HepG2 (cell line): ENCODE measurements around the gene GRIK3. TPM values are rescaled to one million over a fixed set of nuclear protein-coding genes. Genes with fewer than 3 reads are reported as not detected.

Experiments
- ATAC-seq: fragments of 200-7000 bp; cut with Tn5 transposase; 3 replicates; pipeline ENCODE4 v1.9.1; 2020; ENCODE audit warnings: mild to moderate bottlenecking, moderate library complexity
- BruUV-seq: library from RNA; stranded (reverse); fragments of 400-500 nt; replicated peaks from 2 replicates; lab custom pipeline; 2021; lab: Mats Ljungman, UMichigan
- CTCF ChIA-PET: fragments of 300-600 bp; formaldehyde crosslinking; extraction: SDS; loops from one replicate; lab custom pipeline; 2021; ENCODE audit warnings: low total read pairs, inconsistent platforms, low intra/inter-chr PET ratio; lab: Yijun Ruan, JAX
- POLR2A ChIA-PET: fragments of 350-600 bp; sonication (Branson Sonifier 250); formaldehyde crosslinking; loops from one replicate; lab custom pipeline; 2020; ENCODE audit warnings: antibody characterized with exemption, inconsistent platforms; lab: Yijun Ruan, JAX
- DNase-seq: peaks from one replicate; pipeline ENCODE4 v3.0.0-alpha.2; 2015; ENCODE audit warnings: low spot score
- FAIRE-seq: peaks from 3 replicates; lab custom pipeline; 2011; peaks lifted over from hg19 to GRCh38; lab: Jason Lieb, UNC
- H2AFZ ChIP-seq: one replicate; pipeline ENCODE4 v1.6.1; 2011; ENCODE audit warnings: low read length, inconsistent platforms
- H3K27ac ChIP-seq: fragments of 300-600 bp; 3 replicates; pipeline ENCODE4 v1.8.0; 2011; ENCODE audit warnings: mixed run types, mild to moderate bottlenecking, mixed read lengths, low read length, inconsistent platforms; ENCODE audit not compliant: insufficient read depth; ENCODE audit errors: extremely low read length
- H3K27me3 ChIP-seq, 2 experiments: fragments of 200-600 bp in 1 of 2; 2 replicates in 1 of 2; 3 replicates in 1 of 2; pipeline versions ENCODE4 v1.6.0 to v1.8.0; 2011; ENCODE audit warnings: low read length in 2 of 2, mild to moderate bottlenecking in 2 of 2, moderate library complexity in 2 of 2, inconsistent platforms in 1 of 2; ENCODE audit not compliant: insufficient read depth in 2 of 2, control insufficient read depth in 1 of 2
- H3K36me3 ChIP-seq, 2 experiments: fragments of 200-600 bp in 1 of 2; replicated peaks in 1 of 2; 2 replicates in 1 of 2; 3 replicates in 1 of 2; pipeline versions ENCODE4 v1.5.1 to v1.8.0; 2011; ENCODE audit warnings: low read length in 2 of 2, inconsistent platforms in 1 of 2; ENCODE audit not compliant: insufficient read depth in 2 of 2, control insufficient read depth in 1 of 2
- H3K4me1 ChIP-seq: 2 replicates; pipeline ENCODE4 v1.5.1; 2012; ENCODE audit warnings: low read length, inconsistent platforms; ENCODE audit not compliant: insufficient read depth
- H3K4me2 ChIP-seq: 2 replicates; pipeline ENCODE4 v1.6.0; 2011; ENCODE audit warnings: low read depth, low read length, inconsistent platforms
- H3K4me3 ChIP-seq, 3 experiments: fragments of 200-600 bp in 1 of 3; sonication (generic), shearing (Covaris generic) in 1 of 3; replicated peaks in 1 of 3; 2 replicates each; pipeline ENCODE4 v1.5.1; 2011 to 2016; ENCODE audit warnings: low read length in 3 of 3, inconsistent platforms in 2 of 3, low read depth in 2 of 3, mild to moderate bottlenecking in 2 of 3, control low read depth in 1 of 3, mixed read lengths in 1 of 3; ENCODE audit not compliant: insufficient read depth in 1 of 3
- H3K79me2 ChIP-seq: one replicate; pipeline ENCODE4 v1.6.1; 2011; ENCODE audit warnings: low read length, inconsistent platforms; ENCODE audit not compliant: insufficient read depth
- H3K9ac ChIP-seq: 2 replicates; pipeline ENCODE4 v1.6.0; 2011; ENCODE audit warnings: mild to moderate bottlenecking, low read depth, low read length, inconsistent platforms; ENCODE audit not compliant: insufficient read depth
- H3K9me3 ChIP-seq: 2 replicates; pipeline ENCODE4 v1.5.1; 2012; ENCODE audit warnings: mild to moderate bottlenecking, low read length
- H4K20me1 ChIP-seq: 2 replicates; pipeline ENCODE4 v1.6.0; 2011; ENCODE audit warnings: inconsistent platforms, mild to moderate bottlenecking, low read length, moderate library complexity; ENCODE audit not compliant: insufficient read depth
- ATF7-NPFF ChIP-seq: sonication (generic); formaldehyde crosslinking; IDR thresholded peaks from 2 replicates; pipeline ENCODE4 v1.8.1; 2023; ENCODE audit warnings: mild to moderate bottlenecking, low read depth, missing genetic modification reagents, moderate library complexity
- ATM ChIP-seq: fragments of 450-650 bp; IDR thresholded peaks from 2 replicates; pipeline ENCODE4 v1.7.1; 2017; ENCODE audit warnings: mild to moderate bottlenecking, borderline replicate concordance
- CBX1 ChIP-seq: IDR thresholded peaks from one replicate; pipeline ENCODE4 v1.6.1; 2016; ENCODE audit warnings: antibody characterized with exemption, low read depth
- HOXA9 ChIP-seq: sonication (generic); formaldehyde crosslinking; IDR thresholded peaks from 2 replicates; pipeline ENCODE4 v1.8.1; 2022; ENCODE audit warnings: missing genetic modification reagents, mild to moderate bottlenecking, moderate library complexity, borderline replicate concordance
- NFE2L1 ChIP-seq: sonication (generic); formaldehyde crosslinking; IDR thresholded peaks from 2 replicates; pipeline ENCODE4 v1.4.0; 2020; ENCODE audit warnings: missing genetic modification reagents, mild to moderate bottlenecking, borderline replicate concordance
- POGZ ChIP-seq: sonication (generic); formaldehyde crosslinking; IDR thresholded peaks from 2 replicates; pipeline ENCODE4 v1.4.0; 2020; ENCODE audit warnings: mild to moderate bottlenecking, missing genetic modification reagents
- RBM22 ChIP-seq: fragments of 200-400 bp; formaldehyde crosslinking; optimal IDR thresholded peaks from 2 replicates; pipeline ENCODE3; 2017; ENCODE audit warnings: mild to moderate bottlenecking, low read length, moderate library complexity
- RCOR2 ChIP-seq: IDR thresholded peaks from 2 replicates; pipeline ENCODE4 v1.6.1; 2016; ENCODE audit warnings: missing biosample characterization, missing genetic modification reagents
- SPEN ChIP-seq: sonication (generic); formaldehyde crosslinking; IDR thresholded peaks from 2 replicates; pipeline ENCODE4 v1.5.1; 2020; ENCODE audit warnings: low read depth, mild to moderate bottlenecking, missing genetic modification reagents
- ZMYM3 ChIP-seq: sonication (generic); formaldehyde crosslinking; IDR thresholded peaks from 2 replicates; pipeline ENCODE4 v1.5.1; 2020; ENCODE audit warnings: mild to moderate bottlenecking, missing genetic modification reagents
- ZNF589 ChIP-seq: sonication (generic); formaldehyde crosslinking; conservative IDR thresholded peaks from 2 replicates; pipeline ENCODE4 v1.8.0; 2022; ENCODE audit warnings: mild to moderate bottlenecking, moderate library complexity, missing genetic modification reagents
- ZNF629 ChIP-seq: sonication (generic); formaldehyde crosslinking; conservative IDR thresholded peaks from 2 replicates; pipeline ENCODE4 v1.5.0; 2020; ENCODE audit warnings: missing genetic modification reagents
- ZNF703 ChIP-seq: sonication (generic); formaldehyde crosslinking; IDR thresholded peaks from 2 replicates; pipeline ENCODE4 v1.5.1; 2020; ENCODE audit warnings: missing genetic modification reagents, mild to moderate bottlenecking, moderate library complexity, borderline replicate concordance
- WGBS: methylation state at CpG from one replicate; pipeline ENCODE4 v1.1.6; 2017; ENCODE audit warnings: low lambda C conversion rate; 5-methylcytosine and 5-hydroxymethylcytosine counted together
- in situ Hi-C: cut with HindIII; loops from 2 replicates; pipeline ENCODE4 v1.10.0; 2017; ENCODE audit warnings: low pct_unique_long_range_greater_than_20kb; ENCODE audit not compliant: extremely low pct_ligation_motif_present
- intact Hi-C: fragments of 100-400 bp; cut with micrococcal nuclease; formaldehyde crosslinking; loops from one replicate; pipeline ENCODE4 v1.10.0; 2022; ENCODE audit not compliant: unreplicated experiment
- polyA plus RNA-seq, 8 experiments: library from polyadenylated mRNA; depleted of rRNA in 3 of 8; stranded (reverse) in 7 of 8; unstranded in 1 of 8; fragments of >200 nt; fragmentation: Illumina TruSeq in 4 of 8; extraction: Trizol in 4 of 8; gene quantifications; 2 replicates each; pipeline versions ENCODE4 v1.2.1 to v1.2.3, GENCODE V29; 2011 to 2016; ENCODE audit warnings: low read depth in 4 of 8, missing spikeins in 1 of 8, mixed read lengths in 1 of 8; ENCODE audit not compliant: insufficient read depth in 1 of 8
- total RNA-seq, 5 experiments: library from RNA; depleted of rRNA; stranded (reverse); fragments of >200 nt; fragmentation: Illumina TruSeq; extraction: Trizol; gene quantifications; 2 replicates each; pipeline ENCODE4 v1.2.3, GENCODE V29; 2016; ENCODE audit warnings: low read depth in 1 of 5
- TF ChIP-seq, protein P1 (sequence below), 2 experiments: sonication (generic) in 1 of 2; formaldehyde crosslinking in 1 of 2; IDR thresholded peaks; 2 replicates each; pipeline versions ENCODE4 v1.4.0 to v1.6.1; 2018 to 2020; ENCODE audit warnings: missing genetic modification reagents in 2 of 2, borderline replicate concordance in 1 of 2, low read depth in 1 of 2, mild to moderate bottlenecking in 1 of 2, missing biosample characterization in 1 of 2
- TF ChIP-seq, protein P2 (sequence below): sonication (generic); formaldehyde crosslinking; IDR thresholded peaks from 2 replicates; pipeline ENCODE4 v1.5.0; 2020; ENCODE audit warnings: missing genetic modification reagents, mild to moderate bottlenecking, borderline replicate concordance
- TF ChIP-seq, protein P3 (sequence below): sonication (generic); formaldehyde crosslinking; IDR thresholded peaks from 2 replicates; pipeline ENCODE4 v1.8.0; 2022; ENCODE audit warnings: mild to moderate bottlenecking, missing genetic modification reagents, moderate library complexity

Gene GRIK3
- total and polyA plus RNA-seq, 2 of the 13 experiments (the other 11 are each of a cell fraction or from before 2014, with no cell fraction given), result not detected

DNA sequence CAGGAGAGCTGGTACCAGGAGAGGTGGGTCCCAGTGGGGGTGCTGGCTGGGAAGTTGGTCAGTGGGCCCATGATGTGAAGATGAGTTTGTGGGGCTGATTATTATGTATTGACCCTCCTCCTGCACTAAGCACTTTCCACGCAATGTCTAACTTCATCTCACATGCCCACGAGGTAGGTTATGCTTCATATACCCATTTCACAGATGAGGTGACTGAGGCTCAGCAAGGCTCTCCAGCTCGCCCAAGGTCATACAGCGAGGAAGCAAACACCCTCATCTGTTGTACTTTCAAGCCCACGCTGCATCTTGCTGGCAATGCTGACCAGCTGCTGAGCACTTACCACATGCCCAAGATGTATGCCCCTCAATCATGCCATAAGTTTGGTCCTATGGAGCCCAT is 175.8 kb downstream of the GRIK3 start:
- intact Hi-C loops, result no loop called here
- ChIA-PET POLR2A (no interaction called here), CTCF (no interaction called here)
- FAIRE-seq (no peak), ATAC-seq (no peak), DNase-seq (no peak)
- H3K36me3 ChIP-seq, result no peaks in the 10 kb centered on the region
- H3K79me2 ChIP-seq, result no peaks in the 10 kb centered on the region
- WGBS, result no CpG with 5 or more reads among the region's 5 CpGs
- no peak for TF ChIP-seq HOXA9 (CRISPR knock-in tag)
- peak; percentile 68 for TF ChIP-seq ZNF629
- no peak for TF ChIP-seq POGZ (CRISPR knock-in tag)
- no peak for TF ChIP-seq RBM22
- H3K4me2 ChIP-seq, result no peak overlapping the region
- BruUV-seq, result no TSS peak
- peaks cover 9% of the 10 kb centered on the region; the same call in 1 of the 2 replicates for H3K4me1 ChIP-seq
- no peak overlapping the region for H2AFZ ChIP-seq
- no peaks in the 10 kb centered on the region for H4K20me1 ChIP-seq
- no peak overlapping the region for H3K9ac ChIP-seq
- H3K27me3 ChIP-seq, result peaks cover 9 to 47% of the 10 kb centered on the region in 2 experiments
- no peak overlapping the region for H3K4me3 ChIP-seq
- no peaks in the 10 kb centered on the region for H3K9me3 ChIP-seq
- no peak overlapping the region for H3K27ac ChIP-seq
- in situ Hi-C loops, result no loop called here

DNA sequence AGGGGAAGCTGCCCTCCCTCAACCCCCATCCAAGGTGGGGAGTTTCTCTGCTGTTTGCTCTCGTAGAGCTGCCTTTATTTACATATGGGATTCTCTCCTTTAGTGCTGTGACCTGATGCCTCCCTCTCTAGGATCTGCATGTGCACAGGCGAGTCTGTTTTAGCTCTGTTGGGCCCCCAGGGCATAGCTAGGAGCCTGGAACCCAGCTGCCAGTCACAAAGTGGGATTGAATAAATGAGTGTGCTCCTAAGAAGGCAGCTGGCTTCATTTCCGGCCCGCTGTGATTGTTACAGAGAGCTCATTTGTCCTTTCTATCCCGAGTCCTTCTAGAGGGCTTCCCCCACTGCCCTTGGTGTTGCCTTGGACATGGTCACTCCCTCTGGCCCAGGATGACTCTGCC is 176.6 kb downstream of the GRIK3 start:
- POLR2A ChIA-PET, result no interaction called here
- CTCF ChIA-PET, result no interaction called here
- DNase-seq, result no peak
- no peak for FAIRE-seq
- H3K9ac ChIP-seq, result no peak overlapping the region
- H3K4me2 ChIP-seq, result no peak overlapping the region
- H3K79me2 ChIP-seq, result no peaks in the 10 kb centered on the region
- H2AFZ ChIP-seq, result no peak overlapping the region
- no peaks in the 10 kb centered on the region for H3K9me3 ChIP-seq
- H3K36me3 ChIP-seq, result no peaks in the 10 kb centered on the region
- in situ Hi-C loops (no loop called here), intact Hi-C loops (no loop called here)
- H4K20me1 ChIP-seq, result no peaks in the 10 kb centered on the region
- 0% methylated on average over 3 of the region's 5 CpGs for WGBS
- peaks cover 9% of the 10 kb centered on the region; the same call in 1 of the 2 replicates for H3K4me1 ChIP-seq
- no TSS peak for BruUV-seq
- peaks cover 9 to 54% of the 10 kb centered on the region in 2 experiments for H3K27me3 ChIP-seq
- H3K27ac ChIP-seq, result no peak overlapping the region
- no peak overlapping the region for H3K4me3 ChIP-seq
- peak; percentile 30; the same call in 1 of the 3 replicates for ATAC-seq
- TF ChIP-seq ATM (no peak), ZNF589 (CRISPR knock-in tag) (no peak), NFE2L1 (CRISPR knock-in tag) (no peak), CBX1 (no peak), RCOR2 (CRISPR knock-in tag) (no peak), ZNF703 (no peak), SPEN (no peak), ATF7-NPFF (CRISPR knock-in tag) (no peak), ZMYM3 (CRISPR knock-in tag) (no peak)
- TF ChIP-seq, protein P1, sequence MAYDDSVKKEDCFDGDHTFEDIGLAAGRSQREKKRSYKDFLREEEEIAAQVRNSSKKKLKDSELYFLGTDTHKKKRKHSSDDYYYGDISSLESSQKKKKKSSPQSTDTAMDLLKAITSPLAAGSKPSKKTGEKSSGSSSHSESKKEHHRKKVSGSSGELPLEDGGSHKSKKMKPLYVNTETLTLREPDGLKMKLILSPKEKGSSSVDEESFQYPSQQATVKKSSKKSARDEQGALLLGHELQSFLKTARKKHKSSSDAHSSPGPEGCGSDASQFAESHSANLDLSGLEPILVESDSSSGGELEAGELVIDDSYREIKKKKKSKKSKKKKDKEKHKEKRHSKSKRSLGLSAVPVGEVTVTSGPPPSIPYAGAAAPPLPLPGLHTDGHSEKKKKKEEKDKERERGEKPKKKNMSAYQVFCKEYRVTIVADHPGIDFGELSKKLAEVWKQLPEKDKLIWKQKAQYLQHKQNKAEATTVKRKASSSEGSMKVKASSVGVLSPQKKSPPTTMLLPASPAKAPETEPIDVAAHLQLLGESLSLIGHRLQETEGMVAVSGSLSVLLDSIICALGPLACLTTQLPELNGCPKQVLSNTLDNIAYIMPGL (CRISPR knock-in tag; IDR thresholded peaks at IDR 0.05; ENCODE audit: borderline replicate concordance in 1 of 2, low read depth in 1 of 2), result no peak
- TF ChIP-seq, protein P2, sequence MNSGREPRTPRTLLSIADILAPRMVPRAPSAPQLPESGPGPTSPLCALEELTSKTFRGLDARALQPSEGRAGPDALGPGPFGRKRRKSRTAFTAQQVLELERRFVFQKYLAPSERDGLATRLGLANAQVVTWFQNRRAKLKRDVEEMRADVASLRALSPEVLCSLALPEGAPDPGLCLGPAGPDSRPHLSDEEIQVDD (CRISPR knock-in tag), result no peak
- TF ChIP-seq, protein P3, sequence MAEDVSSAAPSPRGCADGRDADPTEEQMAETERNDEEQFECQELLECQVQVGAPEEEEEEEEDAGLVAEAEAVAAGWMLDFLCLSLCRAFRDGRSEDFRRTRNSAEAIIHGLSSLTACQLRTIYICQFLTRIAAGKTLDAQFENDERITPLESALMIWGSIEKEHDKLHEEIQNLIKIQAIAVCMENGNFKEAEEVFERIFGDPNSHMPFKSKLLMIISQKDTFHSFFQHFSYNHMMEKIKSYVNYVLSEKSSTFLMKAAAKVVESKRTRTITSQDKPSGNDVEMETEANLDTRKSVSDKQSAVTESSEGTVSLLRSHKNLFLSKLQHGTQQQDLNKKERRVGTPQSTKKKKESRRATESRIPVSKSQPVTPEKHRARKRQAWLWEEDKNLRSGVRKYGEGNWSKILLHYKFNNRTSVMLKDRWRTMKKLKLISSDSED (CRISPR knock-in tag), result no peak
